ENCODE measurements around the gene UTP15.

DNA sequence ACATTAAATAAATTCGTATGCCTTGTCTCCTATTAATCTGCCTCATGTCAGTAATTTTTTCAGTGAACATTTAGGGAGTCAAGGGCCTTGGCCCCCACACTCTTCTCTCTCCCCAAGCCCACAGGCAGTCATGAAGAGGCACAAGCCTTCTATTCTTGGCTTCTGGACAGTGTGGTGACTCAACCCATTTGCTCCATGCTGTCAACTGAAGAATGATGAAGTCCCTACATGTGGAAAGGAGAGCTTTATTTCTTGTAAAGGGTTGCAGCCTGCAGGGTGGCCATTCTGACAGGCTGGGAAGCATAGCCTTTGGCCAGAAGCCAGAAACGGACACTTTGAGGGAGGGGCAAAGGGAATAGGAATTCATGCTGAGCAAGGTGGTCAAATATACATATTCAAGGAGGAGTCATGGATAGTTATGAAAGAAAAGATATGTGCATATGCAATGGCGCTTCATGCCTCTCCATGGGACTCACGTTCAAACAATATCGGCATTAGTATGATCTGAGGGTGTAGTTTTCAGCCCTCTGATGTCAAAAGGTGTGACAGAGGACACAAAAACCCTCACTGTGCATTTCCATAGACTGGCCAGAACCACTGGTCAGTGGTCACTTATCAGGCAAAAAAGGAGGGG, 31.4 kb upstream of the UTP15 start:
- no peak for TF ChIP-seq CTCF (conservative IDR thresholded peaks at IDR 0.05 in 1 of 2, IDR thresholded peaks at IDR 0.05 in 1 of 2; ENCODE audit: low read depth in 1 of 2, low read length in 2 of 2)
- no peak for TF ChIP-seq EZH2 (IDR thresholded peaks at IDR 0.05; ENCODE audit: low read length, missing control alignments)
